ENCODE measurements around the gene MYL6. TPM values are rescaled to one million over a fixed set of nuclear protein-coding genes. Genes with fewer than 3 reads are reported as not detected.
"Not testable (repeated sequence)": the region's sequence is repeated elsewhere in the genome, so short reads cannot be mapped to it uniquely, and the experiment has no call there.

The MYL6 gene
- total and polyA plus RNA-seq, 7 donors = 216 to 711 (median 384) TPM

- DNase-seq (peak; percentile 78 to 88), ATAC-seq (peak; percentile 58 to 74 (median 68))
- no peaks in the 10 kb centered on the region for H3K27me3 ChIP-seq (ENCODE audit: insufficient read depth in 3 of 3, low read length in 2 of 3)
- peaks cover 18% of the 10 kb centered on the region for H3K4me1 ChIP-seq
- intact Hi-C loops (cut with DNase I) = loop anchor here (2.0 to 5.0 kb wide), 6 partner anchors 29 to 277 kb away; partner anchors contain the start of genes ANKRD52 (in 1 of the 2), MYL6B (in 1 of the 2), NABP2 (in 1 of the 2) and RNF41 (in 1 of the 2)
- peak overlapping the region; percentile 91 for H3K27ac ChIP-seq
- H3K9me3 ChIP-seq = no peaks in the 10 kb centered on the region
- TF ChIP-seq, protein P1, sequence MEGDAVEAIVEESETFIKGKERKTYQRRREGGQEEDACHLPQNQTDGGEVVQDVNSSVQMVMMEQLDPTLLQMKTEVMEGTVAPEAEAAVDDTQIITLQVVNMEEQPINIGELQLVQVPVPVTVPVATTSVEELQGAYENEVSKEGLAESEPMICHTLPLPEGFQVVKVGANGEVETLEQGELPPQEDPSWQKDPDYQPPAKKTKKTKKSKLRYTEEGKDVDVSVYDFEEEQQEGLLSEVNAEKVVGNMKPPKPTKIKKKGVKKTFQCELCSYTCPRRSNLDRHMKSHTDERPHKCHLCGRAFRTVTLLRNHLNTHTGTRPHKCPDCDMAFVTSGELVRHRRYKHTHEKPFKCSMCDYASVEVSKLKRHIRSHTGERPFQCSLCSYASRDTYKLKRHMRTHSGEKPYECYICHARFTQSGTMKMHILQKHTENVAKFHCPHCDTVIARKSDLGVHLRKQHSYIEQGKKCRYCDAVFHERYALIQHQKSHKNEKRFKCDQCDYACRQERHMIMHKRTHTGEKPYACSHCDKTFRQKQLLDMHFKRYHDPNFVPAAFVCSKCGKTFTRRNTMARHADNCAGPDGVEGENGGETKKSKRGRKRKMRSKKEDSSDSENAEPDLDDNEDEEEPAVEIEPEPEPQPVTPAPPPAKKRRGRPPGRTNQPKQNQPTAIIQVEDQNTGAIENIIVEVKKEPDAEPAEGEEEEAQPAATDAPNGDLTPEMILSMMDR (IDR thresholded peaks at IDR 0.05) = no peak
- WGBS, 3 donors = 4 to 6% (median 5%) methylated on average over 42 of the region's 42 CpGs
- peak overlapping the region; percentile 83 for H3K4me3 ChIP-seq
- peaks cover 5 to 31% of the 10 kb centered on the region in 2 donors for H3K36me3 ChIP-seq (ENCODE audit: insufficient read depth in 1 of 2, low read depth in 1 of 2)
These were observed 31.9 kb downstream of the MYL6 start for GRCh38 chr12:56189918-56190694.

- ATAC-seq (no peak), DNase-seq (no peak)
- H3K36me3 ChIP-seq (ENCODE audit: insufficient read depth in 1 of 2, low read depth in 1 of 2) = peaks cover 5 to 25% of the 10 kb centered on the region in 2 donors
- H3K9me3 ChIP-seq = no peaks in the 10 kb centered on the region
- TF ChIP-seq, protein P1 (IDR thresholded peaks at IDR 0.05) = no peak
- H3K27ac ChIP-seq = peak overlapping the region; percentile 91
- peaks cover 18% of the 10 kb centered on the region for H3K4me1 ChIP-seq
- intact Hi-C loops (cut with DNase I) = loop anchor here (5.0 kb wide), 2 partner anchors 67 to 277 kb away; partner anchors contain the start of genes ANKRD52 (in 1 of the 2) and SPRYD4 (in 1 of the 2)
- peak overlapping the region; percentile 83 for H3K4me3 ChIP-seq
- 33 to 38% (median 34%) methylated on average over 9 of the region's 9 CpGs for WGBS, 3 donors
- no peaks in the 10 kb centered on the region for H3K27me3 ChIP-seq (ENCODE audit: insufficient read depth in 3 of 3, low read length in 2 of 3)
These were observed 32.6 kb downstream of the MYL6 start for GRCh38 chr12:56190695-56191155.

DNA sequence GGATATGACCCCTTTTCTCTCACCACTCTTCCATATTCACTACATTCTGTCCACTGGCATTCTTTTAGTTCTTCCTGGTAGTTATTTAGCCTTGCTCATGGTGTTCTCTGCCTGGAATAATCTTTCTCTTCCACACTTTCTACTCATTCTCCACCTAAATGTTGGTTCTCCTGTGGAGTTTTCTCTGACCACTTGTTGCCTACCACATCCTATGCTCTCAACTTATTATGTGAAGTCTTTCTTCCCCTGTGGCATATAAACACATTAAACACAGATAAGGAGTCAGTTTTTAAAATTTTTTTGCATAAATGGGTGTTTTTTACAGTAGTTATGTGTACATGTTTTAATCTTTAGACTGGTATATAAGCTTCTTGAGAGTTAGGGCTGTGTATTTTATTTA lies 34.4 kb downstream of the MYL6 start:
- Histone ChIP-seq H3K9me3 (no peaks in the 10 kb centered on the region), H3K4me1 (peaks cover 10% of the 10 kb centered on the region), H3K27me3 (ENCODE audit: insufficient read depth in 3 of 3, low read length in 2 of 3) (no peaks in the 10 kb centered on the region), H3K27ac (no peak overlapping the region), H3K36me3 (ENCODE audit: insufficient read depth in 1 of 2, low read depth in 1 of 2) (peaks cover 0 to 6% of the 10 kb centered on the region in 2 donors), H3K4me3 (no peak overlapping the region)
- TF ChIP-seq, protein P1 (IDR thresholded peaks at IDR 0.05) = no peak
- intact Hi-C loops (cut with DNase I) = loop anchor here (5.0 kb wide), 2 partner anchors 65 to 275 kb away; partner anchors contain the start of genes ANKRD52 (in 1 of the 2) and SPRYD4 (in 1 of the 2)
- DNase-seq (no peak), ATAC-seq (no peak)

- WGBS, 3 donors = 40 to 65% (median 58%) methylated on average over 1 of the region's 1 CpG
- intact Hi-C loops (cut with DNase I) = loop anchor here (1.0 to 5.0 kb wide), 3 partner anchors 31 to 274 kb away; partner anchors contain the start of genes ANKRD52 (in 1 of the 2), NABP2 (in 1 of the 2) and SPRYD4 (in 1 of the 2)
- peak in 2 of 4 donors; percentile 38 to 42 for ATAC-seq
- no peak overlapping the region for H3K4me3 ChIP-seq
- H3K36me3 ChIP-seq (ENCODE audit: insufficient read depth in 1 of 2, low read depth in 1 of 2) = peaks cover 0 to under 1% of the 10 kb centered on the region in 2 donors
- H3K27ac ChIP-seq = no peak overlapping the region
- no peaks in the 10 kb centered on the region for H3K9me3 ChIP-seq
- peak in 1 of 2 donors; percentile 25 for DNase-seq
- peaks cover 5% of the 10 kb centered on the region for H3K4me1 ChIP-seq
- no peaks in the 10 kb centered on the region for H3K27me3 ChIP-seq (ENCODE audit: insufficient read depth in 3 of 3, low read length in 2 of 3)
- TF ChIP-seq, protein P1 (IDR thresholded peaks at IDR 0.05) = peak; percentile 77
These were observed 34.9 kb downstream of the MYL6 start for GRCh38 chr12:56193025-56193578.

DNA sequence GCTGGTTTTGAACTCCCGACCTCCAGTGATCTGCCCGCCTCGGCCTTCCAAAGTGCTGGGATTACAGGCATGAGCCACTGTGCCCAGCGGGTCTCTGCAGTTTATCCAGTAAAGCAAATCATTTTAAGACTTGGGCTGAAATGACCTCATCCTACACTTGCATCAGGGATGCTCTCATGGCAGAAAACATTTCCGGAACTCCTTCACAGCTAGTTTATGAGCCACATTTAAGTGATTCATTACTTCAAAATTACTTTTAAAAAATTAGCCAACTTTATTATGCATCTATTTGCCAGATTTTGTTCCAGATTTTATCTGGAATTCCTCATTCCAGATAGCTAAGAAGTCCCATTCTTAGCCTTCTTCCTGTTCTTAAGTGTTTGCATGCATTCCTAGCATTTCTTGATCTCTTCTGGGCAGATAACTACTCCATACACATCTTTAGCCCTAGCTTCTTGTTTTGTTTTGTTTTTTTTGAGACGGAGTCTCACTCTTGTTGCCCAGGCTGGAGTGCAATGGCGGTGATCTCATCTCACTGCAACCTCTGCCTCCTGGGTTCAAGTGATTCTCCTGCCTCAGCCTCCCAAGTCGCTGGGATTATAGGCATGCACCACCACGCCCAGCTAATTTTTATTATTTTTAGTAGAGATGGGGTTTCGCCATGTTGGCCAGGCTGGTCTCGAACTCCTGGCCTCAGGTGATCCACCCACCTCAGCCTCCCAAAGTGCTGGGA lies 38.8 kb downstream of the MYL6 start:
- WGBS, 3 donors = 68 to 74% (median 72%) methylated on average over 11 of the region's 11 CpGs
- H3K36me3 ChIP-seq (ENCODE audit: insufficient read depth in 1 of 2, low read depth in 1 of 2); intact Hi-C loops (cut with DNase I); DNase-seq; H3K4me1 ChIP-seq; ATAC-seq; H3K27me3 ChIP-seq (ENCODE audit: insufficient read depth in 3 of 3, low read length in 2 of 3); H3K4me3 ChIP-seq; H3K9me3 ChIP-seq; H3K27ac ChIP-seq: not testable (repeated sequence)

Data from psoas muscle (tissue), 8 donors.